Hematopoietic multipotent progenitor cell treated with erythropoietin and hydrocortisone succinate and interleukin-3 and kit ligand, for 6 days (in vitro differentiated cells): ENCODE results near the gene GPC1.

ENCODE experiments used
- DNase-seq: peaks from one replicate; pipeline ENCODE4 v3.0.0-alpha.2; 2015

Gene GPC1

DNA sequence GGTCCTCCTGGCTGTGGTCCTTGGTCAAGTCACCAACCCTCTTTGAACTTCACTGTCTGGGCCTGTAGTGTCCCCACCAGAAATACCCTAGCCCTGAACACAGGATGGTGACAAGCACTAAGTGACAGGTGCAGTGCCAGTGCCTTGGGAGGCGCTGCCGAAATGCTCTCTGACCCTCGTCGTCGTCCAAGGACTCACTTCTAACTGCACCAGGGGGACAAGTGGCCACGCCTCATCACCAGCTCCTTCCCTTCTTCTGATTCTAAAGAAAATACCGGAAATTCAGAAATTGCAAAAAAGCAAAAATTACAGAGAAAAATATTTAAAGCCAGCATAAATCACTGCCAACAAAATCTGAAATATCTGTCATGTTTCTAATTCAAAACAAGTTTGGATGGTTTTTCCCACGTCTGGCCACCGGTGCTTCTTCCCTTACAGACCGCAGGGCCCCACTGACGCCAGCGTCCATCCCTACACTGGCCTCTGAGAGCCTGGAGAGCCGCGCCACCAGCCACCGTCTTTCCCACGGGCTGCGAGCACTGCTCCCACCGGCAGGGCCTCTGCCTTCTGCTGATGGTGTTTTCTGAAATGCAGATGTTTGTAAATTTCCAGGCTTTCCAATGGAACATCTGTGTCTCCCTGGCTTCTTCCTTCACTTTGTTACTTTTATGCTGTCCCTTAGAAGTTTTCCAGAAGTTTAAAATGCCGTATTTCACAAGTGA is 37.4 kb upstream of the GPC1 start:
- DNase-seq: no peak

DNA sequence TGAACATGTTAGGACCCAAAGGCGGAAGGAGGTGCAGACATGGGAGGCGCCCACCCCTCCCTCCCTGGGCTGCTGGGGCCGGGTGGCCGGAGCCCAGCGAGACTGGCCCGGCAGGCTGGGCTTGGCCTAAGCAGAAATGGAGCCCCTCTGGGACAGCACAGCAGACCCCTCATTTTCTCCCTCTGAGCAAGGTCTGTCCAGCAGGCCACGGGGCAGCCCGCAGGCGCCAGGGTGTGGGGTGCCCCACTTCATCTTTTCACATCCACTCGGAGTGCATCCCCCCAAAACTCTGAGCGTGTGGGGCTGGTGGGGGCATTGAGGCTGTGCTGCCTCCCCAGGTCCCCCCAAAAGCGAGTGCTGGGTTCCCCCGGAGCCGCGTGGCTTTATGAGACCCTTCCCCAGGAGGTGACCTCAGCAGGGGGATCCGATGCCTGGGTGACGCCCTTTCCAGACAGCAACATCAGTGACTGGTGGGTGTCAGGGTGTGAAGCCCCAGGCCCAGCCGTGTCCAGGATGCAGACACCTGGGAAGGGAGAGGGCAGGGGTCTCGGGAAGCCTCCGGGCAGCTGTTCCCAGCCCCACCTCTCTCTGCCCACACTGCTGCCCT is 36.7 kb upstream of the GPC1 start:
- no peak for DNase-seq

DNA sequence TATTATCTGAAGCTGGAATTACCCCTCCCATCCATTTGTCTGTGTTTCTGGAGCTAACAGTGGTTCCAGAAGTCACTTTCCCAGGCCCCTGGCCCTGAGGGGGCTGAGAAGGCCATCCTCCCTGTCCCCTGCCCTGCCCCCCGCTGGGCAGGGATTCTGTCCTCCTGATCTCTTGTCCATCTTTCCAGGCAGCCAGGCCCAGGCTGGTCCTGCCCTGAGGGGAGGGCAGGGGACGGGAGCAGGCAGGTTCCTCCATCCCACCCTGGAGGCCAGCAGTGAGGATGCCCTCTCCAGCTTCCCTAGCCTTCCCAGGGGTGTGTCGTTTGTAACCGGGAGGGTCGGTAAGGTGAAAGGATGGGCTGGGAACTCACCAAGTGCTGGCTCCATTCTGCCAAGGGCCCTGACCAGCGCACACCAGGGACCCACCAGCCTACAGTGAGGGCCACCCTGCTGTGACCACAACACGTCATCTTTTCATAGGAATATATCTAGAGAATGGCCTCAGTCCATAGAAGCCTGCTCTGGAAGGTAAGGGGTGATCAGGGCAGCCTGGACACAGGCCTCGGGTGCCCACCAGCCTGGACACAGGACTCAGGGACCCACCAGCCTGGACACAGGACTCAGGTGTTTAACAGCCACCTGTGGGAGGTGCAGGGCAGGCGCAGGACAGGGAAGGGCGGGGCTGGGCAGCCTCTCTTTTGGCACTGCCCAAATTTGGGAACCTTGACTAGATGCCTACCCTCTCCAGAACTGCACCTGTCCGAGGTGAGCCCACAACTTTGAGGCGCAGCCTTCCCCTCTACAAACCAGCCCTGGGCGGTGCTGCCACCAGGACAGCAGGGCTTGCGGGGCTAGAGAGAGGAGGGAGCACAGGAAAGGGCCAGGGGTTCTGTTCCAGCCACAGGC is 35.8 kb upstream of the GPC1 start:
- DNase-seq: no peak

DNA sequence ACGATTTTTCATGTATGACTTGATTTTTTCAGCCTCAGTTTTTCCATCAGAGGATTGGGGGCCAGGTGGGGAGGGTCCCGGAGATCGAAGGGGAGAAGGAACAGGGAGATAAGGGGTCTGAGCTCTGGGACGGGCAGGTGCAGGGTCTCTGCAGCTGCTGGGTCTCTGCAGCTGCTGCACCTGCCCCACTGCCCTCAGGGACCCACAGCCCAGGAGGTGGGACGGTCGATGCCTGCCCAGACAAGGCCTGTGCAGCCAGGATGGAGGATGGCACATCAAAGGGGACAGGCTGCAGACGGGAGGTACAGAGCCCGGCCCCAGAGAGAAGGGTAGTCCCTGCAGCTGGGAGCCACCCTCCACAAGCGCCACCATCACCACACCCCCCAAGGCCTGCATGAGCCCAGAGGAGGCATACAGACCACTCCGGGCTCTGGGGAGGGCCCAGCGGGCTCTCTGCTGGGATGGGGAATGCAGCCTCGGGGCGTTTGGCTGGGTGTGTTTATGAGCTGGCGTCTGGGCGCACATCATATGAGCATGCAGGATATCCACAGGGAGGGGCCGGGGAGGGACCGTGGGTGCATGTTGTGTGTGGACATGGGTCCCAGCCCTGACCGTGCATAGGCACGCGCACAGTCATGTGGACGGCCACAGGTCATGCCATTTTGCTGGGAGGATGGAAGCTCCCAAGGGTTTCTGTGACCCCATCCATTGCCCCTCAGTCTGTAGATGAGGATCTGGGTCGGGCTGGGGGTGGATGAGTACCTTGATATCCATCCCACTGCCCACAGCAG is 34.9 kb upstream of the GPC1 start:
- DNase-seq: no peak

DNA sequence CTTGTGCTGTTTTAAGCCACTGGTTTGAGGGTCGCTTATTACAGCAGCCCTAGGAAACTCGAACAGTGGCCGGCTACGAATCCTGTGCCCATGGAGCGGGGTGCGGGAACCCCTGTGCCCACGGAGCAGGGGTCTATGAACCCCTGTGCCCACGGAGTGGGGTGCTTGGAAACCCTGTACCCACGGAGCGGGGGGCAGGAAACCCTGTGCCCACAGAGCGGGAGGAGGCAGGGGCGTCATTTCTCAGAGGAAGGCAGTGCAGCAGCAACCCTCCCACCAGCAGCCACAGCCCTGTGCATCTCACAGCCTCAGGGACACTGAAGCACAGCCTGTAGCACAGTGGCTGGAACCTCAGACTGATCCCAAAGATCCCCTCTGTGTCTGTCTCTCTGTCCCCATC is 34.2 kb upstream of the GPC1 start:
- DNase-seq: no peak

DNA sequence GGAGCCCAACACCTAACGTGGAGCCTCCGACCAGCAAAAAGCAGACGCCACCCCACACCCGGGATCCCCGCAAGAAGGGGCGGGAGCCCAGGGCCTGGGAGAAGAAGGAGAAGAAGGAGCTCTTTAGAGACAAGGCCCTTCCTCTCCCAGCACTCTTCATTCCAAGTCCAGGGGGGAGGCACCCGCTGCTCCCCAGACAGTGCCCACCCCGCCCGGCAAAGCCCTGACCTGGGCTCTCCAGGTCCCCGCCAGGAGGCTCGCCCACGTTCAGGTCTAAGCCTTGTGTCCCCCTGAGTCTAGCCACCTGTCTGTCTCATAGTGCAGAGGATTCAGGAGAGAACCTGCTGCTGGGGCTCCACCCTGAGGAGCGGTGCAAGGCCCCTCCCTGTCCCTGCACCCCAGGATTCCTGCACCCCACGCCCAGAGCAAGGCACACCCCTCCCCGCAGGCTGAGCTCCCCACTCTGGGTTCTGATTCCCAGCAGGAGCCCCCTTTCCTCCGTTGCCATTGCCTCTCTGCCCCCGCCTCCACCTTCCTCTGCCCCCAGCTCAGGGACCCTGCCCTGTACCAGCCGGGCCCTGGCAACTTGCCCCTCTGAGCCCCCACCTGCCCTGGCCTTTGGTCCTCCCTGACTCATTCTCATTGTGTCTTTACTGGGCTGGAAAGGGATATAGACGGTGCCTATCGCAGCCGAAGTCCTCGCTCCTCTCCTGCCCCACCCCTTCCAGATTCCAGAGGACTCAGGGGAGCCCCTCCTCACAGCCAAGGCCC is 33.5 kb upstream of the GPC1 start:
- DNase-seq: no peak

DNA sequence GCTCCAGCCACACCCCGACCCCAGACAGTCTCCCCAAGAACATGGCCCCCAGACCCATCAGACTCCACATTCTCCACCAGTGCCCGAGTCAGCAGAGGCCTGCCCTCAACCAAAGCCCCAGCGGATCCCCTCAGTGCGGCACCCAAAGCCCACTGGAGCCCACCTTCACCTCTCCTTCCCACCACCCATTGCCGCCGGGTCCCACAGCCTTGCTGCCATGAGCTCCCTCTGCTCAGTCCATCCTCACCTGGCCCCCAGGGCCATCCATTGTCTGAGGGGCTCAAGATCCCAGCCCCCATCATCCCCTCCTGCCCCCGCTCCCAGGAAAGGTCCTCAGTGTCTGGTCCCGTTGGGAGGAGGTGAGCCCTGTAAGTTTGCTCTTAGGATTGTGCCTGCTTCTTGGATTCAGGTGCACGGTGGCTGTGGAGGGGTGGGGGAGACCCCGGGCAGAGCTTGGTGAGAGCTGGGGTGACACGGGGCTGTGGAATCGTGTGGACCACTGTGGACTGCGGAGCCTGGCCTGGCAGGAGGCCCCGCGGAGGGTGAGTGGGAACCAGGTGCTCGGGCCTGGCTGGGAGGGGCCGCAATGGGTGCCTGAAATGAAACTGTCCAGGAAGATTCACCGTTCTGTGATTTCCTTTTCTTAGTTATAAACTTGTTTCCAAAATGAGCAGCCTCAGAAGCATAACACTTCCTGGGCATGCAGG is 32.7 kb upstream of the GPC1 start:
- DNase-seq: no peak

DNA sequence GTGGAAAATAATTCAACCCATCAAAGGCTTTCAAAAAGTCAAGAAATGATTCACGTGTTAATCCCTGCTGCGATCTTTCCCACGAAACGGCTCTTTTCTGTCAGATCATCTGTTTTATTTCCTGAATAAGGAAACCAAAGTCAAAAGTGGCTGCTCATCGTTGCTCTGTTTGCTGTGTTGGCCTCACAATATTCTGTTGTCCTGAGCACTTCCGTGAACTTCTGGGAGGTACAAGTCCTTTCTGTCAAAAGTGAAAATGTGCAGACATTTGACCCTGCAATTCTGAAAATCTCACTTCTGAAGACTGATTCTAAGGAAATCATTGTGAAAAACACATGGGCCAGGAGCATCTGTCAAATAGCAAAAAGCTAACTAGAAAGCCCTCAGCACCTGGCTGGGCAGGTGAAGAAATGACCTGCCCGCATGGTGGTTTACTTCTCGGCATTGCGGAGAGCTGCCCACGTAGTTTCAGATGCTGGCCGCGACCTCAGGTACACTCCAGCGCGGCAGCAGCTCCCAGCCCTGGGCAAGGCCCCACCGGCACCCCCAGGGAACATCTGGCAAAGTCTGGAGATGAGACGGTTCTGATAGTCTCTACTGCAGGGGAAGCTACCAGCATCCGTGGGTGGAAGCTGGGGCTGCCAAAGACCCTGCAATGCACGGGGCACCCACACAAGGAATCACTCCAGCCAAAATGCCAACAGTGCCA is 31.9 kb upstream of the GPC1 start:
- DNase-seq: no peak

DNA sequence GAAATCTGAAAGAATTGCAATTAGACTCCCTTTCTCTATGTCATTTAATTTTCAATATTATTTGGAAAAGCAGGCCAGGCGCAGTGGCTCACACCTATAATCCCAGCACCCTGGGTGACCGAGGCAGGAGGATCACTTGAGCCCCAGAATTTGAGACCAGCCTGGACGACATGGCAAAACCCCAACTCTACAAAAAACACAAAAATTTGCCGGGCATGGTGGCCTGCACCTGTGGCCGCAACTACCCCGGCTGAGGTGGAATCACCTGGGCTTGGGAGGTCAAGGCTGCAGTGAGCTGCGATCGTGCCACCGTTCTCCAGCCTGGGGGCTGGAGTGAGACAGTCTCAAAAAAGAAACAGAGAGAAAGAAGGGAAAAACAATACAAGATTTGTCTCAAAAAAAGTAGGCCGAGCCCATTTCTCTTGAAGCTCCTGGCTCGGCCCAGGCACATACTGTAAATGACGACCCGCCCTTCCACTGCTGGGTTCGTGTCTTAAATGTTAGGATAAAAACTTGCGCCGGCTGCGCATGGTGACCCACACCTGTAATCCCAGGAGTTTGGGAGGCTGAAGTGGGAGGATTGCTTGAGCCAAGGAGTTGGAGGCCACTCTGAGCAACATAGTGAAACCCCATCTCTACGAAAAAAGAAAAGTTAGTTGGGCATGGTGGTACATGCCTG is 31.1 kb upstream of the GPC1 start:
- DNase-seq: no peak

DNA sequence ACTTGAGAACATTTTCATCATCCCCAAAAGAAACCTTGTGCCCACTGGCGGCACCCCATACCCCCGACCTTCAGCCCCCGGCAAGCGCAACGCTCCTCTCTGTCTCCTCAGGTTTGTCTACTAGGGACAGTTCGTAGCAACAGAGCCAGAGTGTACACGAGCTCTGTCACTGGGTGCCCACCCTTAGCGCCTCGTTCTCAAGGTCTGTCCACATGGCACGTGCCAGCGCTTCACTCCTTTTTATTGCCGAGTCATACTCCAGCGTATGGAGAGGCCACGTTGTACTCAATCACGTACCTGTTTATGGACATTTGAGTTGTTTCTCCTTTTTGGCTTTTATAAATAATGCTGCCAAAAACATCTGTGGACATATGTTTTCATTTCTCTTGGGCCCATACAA is 30.3 kb upstream of the GPC1 start:
- no peak for DNase-seq

DNA sequence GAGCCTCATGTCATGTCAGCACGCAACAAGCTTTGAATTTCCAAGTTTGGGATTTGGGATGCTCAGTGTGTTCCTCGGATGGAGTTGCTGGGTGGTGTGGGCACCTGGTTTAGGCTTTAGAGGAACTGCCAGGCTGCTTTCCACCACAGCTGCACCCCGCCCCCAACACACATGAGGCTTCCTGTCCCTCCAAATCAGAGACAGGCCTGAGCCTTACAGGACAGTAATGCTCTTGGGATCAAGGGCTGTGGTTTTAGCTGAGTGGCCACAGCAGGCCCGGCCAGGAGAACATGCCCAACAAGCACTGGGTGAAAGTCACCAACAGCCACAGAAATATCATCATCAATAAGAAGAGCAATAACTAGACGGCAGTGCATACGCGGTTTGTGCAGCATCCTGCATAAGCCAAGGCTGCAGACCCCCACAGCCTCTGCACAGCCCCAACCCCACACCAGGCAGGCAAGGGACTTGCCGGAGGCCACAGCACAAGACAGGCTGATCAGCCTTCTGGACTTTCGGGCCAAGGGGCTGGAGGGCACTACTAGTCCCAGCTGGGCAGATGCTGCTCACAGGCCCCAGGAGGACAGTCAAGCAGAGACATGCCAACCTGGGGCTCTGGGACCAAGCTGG is 29.7 kb upstream of the GPC1 start:
- no peak for DNase-seq

DNA sequence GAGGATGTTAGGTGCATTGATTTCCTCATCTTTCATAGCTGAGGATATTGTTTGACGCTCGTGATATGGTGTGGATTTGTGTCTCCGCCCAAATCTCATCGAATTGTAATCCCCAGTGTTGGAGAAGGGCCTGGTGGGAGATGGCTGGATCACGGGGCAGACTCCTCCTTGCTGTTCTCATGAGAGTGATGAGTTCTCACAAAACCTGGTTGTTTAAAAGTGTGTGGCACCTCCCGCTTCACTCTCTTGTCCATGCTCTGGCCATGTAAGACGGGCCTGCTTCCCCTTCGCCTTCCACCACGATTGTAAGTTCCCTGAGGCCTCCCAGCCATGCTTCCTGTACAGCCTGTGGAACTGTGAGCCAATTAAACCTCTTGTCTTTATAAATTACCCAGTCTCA is 28.4 kb upstream of the GPC1 start:
- no peak for DNase-seq

DNA sequence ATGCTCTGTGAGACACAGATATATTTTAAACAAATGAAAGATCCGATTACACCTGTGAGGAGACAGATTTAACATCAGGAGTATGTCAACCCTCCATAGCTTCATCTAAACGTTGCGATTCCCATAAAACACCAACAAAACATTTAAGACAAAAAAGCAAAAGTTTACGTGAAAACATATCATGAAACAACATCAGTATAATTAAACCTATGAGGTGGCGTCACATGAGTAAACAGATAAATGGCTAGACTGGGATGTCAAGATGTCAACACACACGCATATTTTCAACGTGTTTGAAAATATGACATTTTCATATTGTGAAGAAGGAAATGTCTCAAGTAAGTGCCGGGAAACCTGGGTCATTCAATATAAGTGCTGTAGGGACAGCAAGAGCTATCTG is 25.5 kb upstream of the GPC1 start:
- DNase-seq: no peak

DNA sequence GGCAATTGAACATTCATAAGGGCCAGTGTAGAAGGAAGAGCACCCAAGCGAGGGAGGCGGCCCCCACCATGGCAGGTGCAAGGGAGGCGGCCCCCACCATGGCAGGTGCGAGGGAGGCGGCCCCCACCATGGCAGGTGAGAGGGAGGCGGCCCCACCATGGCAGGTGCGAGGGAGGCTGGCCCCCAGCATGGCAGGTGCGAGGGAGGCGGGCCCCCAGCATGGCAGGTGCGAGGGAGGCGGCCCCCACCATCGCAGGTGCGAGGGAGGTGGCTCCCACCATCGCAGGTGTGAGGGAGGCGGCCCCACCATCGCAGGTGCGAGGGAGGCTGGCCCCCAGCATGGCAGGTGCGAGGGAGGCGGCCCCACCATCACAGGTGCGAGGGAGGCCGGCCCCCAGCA is 24.7 kb upstream of the GPC1 start:
- no peak for DNase-seq

DNA sequence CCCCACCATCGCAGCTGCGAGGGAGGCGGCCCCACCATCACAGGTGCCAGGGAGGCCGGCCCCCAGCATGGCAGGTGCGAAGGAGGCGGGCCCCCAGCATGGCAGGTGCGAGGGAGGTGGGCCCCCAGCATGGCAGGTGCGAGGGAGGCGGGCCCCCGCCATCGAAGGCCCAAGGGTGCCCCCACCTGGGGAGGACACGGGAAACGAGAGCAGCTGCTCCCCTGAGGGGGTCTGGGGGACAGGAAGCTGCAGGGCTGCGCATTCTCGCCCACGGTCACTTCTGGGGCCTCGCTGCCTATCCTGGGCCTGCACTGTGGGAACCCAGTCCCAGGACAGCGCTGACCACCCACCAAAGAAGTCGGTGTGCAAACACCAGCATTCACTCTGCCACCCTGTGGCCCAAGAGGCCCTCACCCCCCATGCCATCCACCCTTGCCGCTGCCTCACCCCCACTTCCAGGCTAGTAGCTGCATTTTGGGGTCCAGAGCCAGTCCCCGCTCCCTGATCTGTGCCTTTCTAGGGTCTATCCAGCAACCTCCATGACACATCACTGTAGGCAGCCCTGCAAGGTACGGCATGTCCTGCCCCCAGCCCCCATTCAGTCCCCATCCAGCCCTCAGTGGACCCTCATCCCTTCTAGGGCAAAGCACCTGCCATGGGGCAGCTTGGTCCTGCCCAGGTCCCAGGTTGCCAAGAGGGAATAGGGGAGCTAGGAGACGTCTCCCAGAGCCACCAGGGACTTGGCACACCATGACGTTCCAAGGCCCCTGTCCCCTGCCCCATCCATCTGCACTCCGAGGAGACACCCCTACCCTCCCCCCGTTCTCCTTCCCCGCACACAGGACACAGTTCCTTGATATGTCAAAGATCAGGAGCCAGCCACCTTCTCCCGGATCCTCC is 24.0 kb upstream of the GPC1 start:
- DNase-seq: no peak

DNA sequence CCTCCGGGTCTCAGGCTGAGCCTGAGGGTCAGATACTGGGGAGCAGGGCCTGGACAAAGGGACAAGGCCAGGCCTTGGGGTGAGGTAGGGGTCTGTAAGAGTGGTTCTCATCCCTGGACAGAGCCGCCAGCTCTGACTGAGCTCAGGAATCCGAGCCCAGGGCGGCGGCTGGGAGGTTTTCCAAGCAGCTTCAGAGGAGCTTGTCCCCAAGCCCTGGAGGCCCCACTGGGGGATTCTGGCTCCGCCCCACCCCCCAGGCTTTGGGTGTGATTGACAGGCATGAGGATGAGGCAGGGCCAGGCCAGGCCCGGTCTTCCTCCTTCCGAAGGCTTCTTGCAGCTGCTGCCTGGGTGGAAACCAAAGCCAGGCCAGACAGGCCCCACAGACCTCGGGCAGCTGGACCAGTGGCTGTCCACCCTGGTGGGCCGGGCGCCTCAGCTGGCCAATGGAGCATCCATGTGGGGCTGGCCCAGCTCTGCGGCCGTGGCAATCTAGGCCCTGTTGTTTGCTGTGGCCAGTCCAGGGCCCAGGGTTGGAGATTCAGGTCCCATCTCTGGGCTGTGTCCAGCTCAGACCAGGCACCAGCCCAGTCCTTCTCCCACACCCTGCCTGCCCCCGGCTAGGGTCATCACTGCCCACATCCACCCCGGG is 23.1 kb upstream of the GPC1 start:
- DNase-seq: no peak

DNA sequence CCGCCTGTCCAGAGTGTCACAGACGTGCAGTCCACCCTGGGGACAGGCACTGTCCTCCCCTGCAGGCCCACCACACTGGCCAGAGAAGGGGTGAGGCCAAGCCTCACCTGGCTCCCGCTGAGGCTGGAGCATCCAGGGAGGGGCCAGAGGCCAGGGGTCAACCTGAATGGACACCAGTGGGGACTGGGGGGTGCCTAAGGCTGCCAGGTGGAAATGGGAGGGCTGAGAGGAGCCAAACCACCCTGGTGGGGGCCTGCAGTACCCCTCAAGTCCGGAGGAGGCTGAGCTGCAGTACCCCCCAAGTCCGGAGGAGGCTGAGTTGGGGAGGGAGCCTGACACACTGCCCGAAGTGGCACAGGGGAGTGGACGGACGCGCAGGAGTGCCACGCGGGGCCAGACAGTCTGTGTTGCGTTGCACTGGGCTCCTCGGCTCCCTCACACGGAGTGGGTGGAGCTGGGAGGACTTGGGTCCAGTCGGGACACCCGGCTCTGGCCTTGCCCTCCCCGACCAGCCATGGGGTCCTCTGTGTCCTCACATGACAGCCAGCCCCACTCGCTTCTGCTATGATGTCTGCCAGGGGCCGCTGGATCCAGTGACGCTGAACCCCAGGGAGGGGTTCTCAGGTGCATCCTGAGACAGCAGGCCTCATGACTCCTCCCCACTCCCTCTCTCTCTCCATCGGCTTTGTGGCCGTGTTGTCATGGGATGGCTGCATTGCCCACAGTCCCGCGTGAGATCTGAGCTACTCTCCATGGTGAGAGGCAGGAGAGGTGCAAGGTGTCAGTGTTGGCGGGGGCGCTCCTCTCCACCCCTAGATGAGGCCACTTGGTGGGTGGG is 22.3 kb upstream of the GPC1 start:
- DNase-seq: no peak
